CD14-positive monocyte (primary cell): ENCODE data around the gene MARS1. TPM values are rescaled to one million over a fixed set of nuclear protein-coding genes. Genes with fewer than 3 reads are reported as not detected.

ENCODE experiments used
- DNase-seq, 3 donors: peaks; one replicate each; pipeline ENCODE4 v3.0.0-alpha.2; 2011 to 2022
- H2AFZ ChIP-seq: 2 replicates; pipeline ENCODE4 v1.6.0; 2012; ENCODE audit warnings: mild to moderate bottlenecking, low read depth, low read length, inconsistent platforms; ENCODE audit not compliant: insufficient read depth, poor library complexity, severe bottlenecking
- H3K27ac ChIP-seq, 2 donors: 1 replicate in 1 of 2; 2 replicates in 1 of 2; pipeline ENCODE4 v1.5.1; 2012 to 2013; ENCODE audit warnings: low read length in 2 of 2, control low read depth in 1 of 2, inconsistent platforms in 1 of 2, low read depth in 1 of 2, mild to moderate bottlenecking in 1 of 2
- H3K27me3 ChIP-seq, 2 donors: one replicate each; pipeline versions ENCODE4 v1.6.0 to v1.6.1; 2011 to 2013; ENCODE audit warnings: low read length in 2 of 2; ENCODE audit not compliant: control insufficient read depth in 2 of 2, insufficient read depth in 2 of 2
- H3K36me3 ChIP-seq, 2 donors: replicated peaks in 1 of 2; 1 replicate in 1 of 2; 2 replicates in 1 of 2; pipeline versions ENCODE4 v1.5.1 to v1.6.1; 2012 to 2013; ENCODE audit warnings: low read length in 2 of 2, control low read depth in 1 of 2, inconsistent platforms in 1 of 2, mild to moderate bottlenecking in 1 of 2; ENCODE audit not compliant: insufficient read depth in 2 of 2, control insufficient read depth in 1 of 2
- H3K4me1 ChIP-seq, 2 donors: 1 replicate in 1 of 2; 2 replicates in 1 of 2; pipeline versions ENCODE4 v1.5.1 to v1.6.1; 2012 to 2013; ENCODE audit warnings: low read length in 2 of 2, control low read depth in 1 of 2, inconsistent platforms in 1 of 2, mild to moderate bottlenecking in 1 of 2, moderate library complexity in 1 of 2; ENCODE audit not compliant: insufficient read depth in 2 of 2, control insufficient read depth in 1 of 2
- H3K4me2 ChIP-seq: replicated peaks from 2 replicates; pipeline ENCODE3; 2012; ENCODE audit warnings: low read length, moderate library complexity, mild to moderate bottlenecking; ENCODE audit not compliant: poor library complexity, severe bottlenecking; ENCODE audit errors: extremely low read depth
- H3K4me3 ChIP-seq, 3 experiments: fragments of 200-600 bp in 1 of 3; sonication (generic) in 1 of 3; replicated peaks in 1 of 3; 1 replicate in 2 of 3; 2 replicates in 1 of 3; pipeline ENCODE4 v1.5.1; 2011 to 2013; ENCODE audit warnings: low read length in 3 of 3, mild to moderate bottlenecking in 3 of 3, control low read depth in 2 of 3, low read depth in 2 of 3, inconsistent platforms in 1 of 3, moderate library complexity in 1 of 3
- H3K79me2 ChIP-seq: 2 replicates; pipeline ENCODE4 v1.6.0; 2012; ENCODE audit warnings: mild to moderate bottlenecking, control low read depth, inconsistent platforms, low read length, moderate library complexity; ENCODE audit not compliant: insufficient read depth
- H3K9ac ChIP-seq: 2 replicates; pipeline ENCODE4 v1.6.0; 2017; ENCODE audit warnings: low read length, mild to moderate bottlenecking; ENCODE audit not compliant: insufficient read depth, poor library complexity, severe bottlenecking
- H3K9me3 ChIP-seq, 2 donors: replicated peaks in 1 of 2; 1 replicate in 1 of 2; 2 replicates in 1 of 2; pipeline versions ENCODE4 v1.5.1 to v1.6.1; 2012 to 2013; ENCODE audit warnings: low read length in 2 of 2, control low read depth in 1 of 2; ENCODE audit not compliant: control insufficient read depth in 1 of 2, insufficient read depth in 1 of 2
- H4K20me1 ChIP-seq: 2 replicates; pipeline ENCODE4 v1.6.0; 2012; ENCODE audit warnings: mild to moderate bottlenecking, low read length, control low read depth, moderate library complexity; ENCODE audit not compliant: insufficient read depth
- H3K27ac Mint-ChIP-seq, 7 donors: one replicate each; pipeline ENCODE4 v1.8.0; 2020; ENCODE audit warnings: mild to moderate bottlenecking in 7 of 7, mixed read lengths in 7 of 7, moderate library complexity in 6 of 7, inconsistent platforms in 2 of 7
- H3K27me3 Mint-ChIP-seq, 3 donors: one replicate each; pipeline ENCODE4 v1.8.0; 2021 to 2022; ENCODE audit warnings: low read depth in 3 of 3, mild to moderate bottlenecking in 3 of 3, mixed read lengths in 3 of 3, moderate library complexity in 3 of 3, inconsistent platforms in 1 of 3
- H3K36me3 Mint-ChIP-seq, 2 donors: one replicate each; pipeline ENCODE4 v1.8.0; 2020; ENCODE audit warnings: mixed read lengths in 2 of 2, inconsistent platforms in 1 of 2, mild to moderate bottlenecking in 1 of 2
- H3K4me1 Mint-ChIP-seq: one replicate; pipeline ENCODE4 v1.8.0; 2020; ENCODE audit warnings: mild to moderate bottlenecking, mixed read lengths
- H3K4me3 Mint-ChIP-seq, 2 donors: one replicate each; pipeline ENCODE4 v1.8.0; 2020; ENCODE audit warnings: mild to moderate bottlenecking in 2 of 2, mixed read lengths in 2 of 2, moderate library complexity in 1 of 2
- H3K9me3 Mint-ChIP-seq, 7 donors: one replicate each; pipeline ENCODE4 v1.8.0; 2020 to 2022; ENCODE audit warnings: mixed read lengths in 7 of 7, mild to moderate bottlenecking in 6 of 7, moderate library complexity in 6 of 7, inconsistent platforms in 2 of 7
- WGBS: methylation state at CpG from one replicate; pipeline ENCODE4 v1.1.5; 2013; ENCODE audit warnings: missing lambda C conversion rate; ENCODE audit not compliant: insufficient coverage; 5-methylcytosine and 5-hydroxymethylcytosine counted together
- intact Hi-C, 2 donors: fragments of 100-400 bp; cut with micrococcal nuclease; formaldehyde crosslinking; loops; one replicate each; pipeline versions ENCODE4 v1.15.0 to v1.15.1; 2023
- polyA plus RNA-seq, 3 donors: library from polyadenylated mRNA; depleted of rRNA in 1 of 3; unstranded in 2 of 3; stranded (reverse) in 1 of 3; fragments of 300-500 nt in 2 of 3; fragments of >200 nt in 1 of 3; fragmentation: Illumina TruSeq in 2 of 3; gene quantifications; 1 replicate in 2 of 3; 2 replicates in 1 of 3; pipeline ENCODE4 v1.2.3, GENCODE V29; 2012 to 2021
- TF ChIP-seq, protein P1 (sequence below): fragments of 200-600 bp; IDR thresholded peaks from one replicate; pipeline ENCODE4 v1.8.0; 2022; ENCODE audit warnings: antibody characterized with exemption, mild to moderate bottlenecking

The MARS1 gene
- polyA plus RNA-seq, 3 donors = 63.5 to 164 (median 79.8) TPM

- no peaks in the 10 kb centered on the region for H3K9me3 ChIP-seq
- no peak overlapping the region for H3K9ac ChIP-seq
- H3K4me1 ChIP-seq = peaks cover 16 to 21% of the 10 kb centered on the region in 2 donors
- WGBS = 96% methylated on average over 13 of the region's 27 CpGs
- no peak for DNase-seq
- peak overlapping the region in 1 of 3 experiments; percentile 91 for H3K4me3 ChIP-seq
- Mint-ChIP-seq H3K27me3 (no peaks in the 10 kb centered on the region), H3K27ac (peak overlapping the region; percentile 42 to 95 (median 91)), H3K36me3 (peaks cover 32 to 42% of the 10 kb centered on the region in 2 donors), H3K4me3 (peak overlapping the region in 1 of 2 donors; percentile 86), H3K4me1 (peaks cover 24% of the 10 kb centered on the region), H3K9me3 (no peaks in the 10 kb centered on the region)
- peak overlapping the region in 1 of 2 donors; percentile 92 for H3K27ac ChIP-seq
- intact Hi-C loops = loop anchor here in 1 of 2 donors (5.0 kb wide), 1 partner anchor 35 kb away; the partner anchor contains the start of genes DDIT3 and MBD6
- peak overlapping the region; percentile 96 for H3K4me2 ChIP-seq
- no peaks in the 10 kb centered on the region for H3K27me3 ChIP-seq
- H4K20me1 ChIP-seq = peaks cover 5% of the 10 kb centered on the region
- TF ChIP-seq, protein P1, sequence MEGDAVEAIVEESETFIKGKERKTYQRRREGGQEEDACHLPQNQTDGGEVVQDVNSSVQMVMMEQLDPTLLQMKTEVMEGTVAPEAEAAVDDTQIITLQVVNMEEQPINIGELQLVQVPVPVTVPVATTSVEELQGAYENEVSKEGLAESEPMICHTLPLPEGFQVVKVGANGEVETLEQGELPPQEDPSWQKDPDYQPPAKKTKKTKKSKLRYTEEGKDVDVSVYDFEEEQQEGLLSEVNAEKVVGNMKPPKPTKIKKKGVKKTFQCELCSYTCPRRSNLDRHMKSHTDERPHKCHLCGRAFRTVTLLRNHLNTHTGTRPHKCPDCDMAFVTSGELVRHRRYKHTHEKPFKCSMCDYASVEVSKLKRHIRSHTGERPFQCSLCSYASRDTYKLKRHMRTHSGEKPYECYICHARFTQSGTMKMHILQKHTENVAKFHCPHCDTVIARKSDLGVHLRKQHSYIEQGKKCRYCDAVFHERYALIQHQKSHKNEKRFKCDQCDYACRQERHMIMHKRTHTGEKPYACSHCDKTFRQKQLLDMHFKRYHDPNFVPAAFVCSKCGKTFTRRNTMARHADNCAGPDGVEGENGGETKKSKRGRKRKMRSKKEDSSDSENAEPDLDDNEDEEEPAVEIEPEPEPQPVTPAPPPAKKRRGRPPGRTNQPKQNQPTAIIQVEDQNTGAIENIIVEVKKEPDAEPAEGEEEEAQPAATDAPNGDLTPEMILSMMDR = no peak
- H2AFZ ChIP-seq = peak overlapping the region; percentile 85
- peaks cover 27 to 31% of the 10 kb centered on the region in 2 donors for H3K36me3 ChIP-seq
- peaks cover 16% of the 10 kb centered on the region for H3K79me2 ChIP-seq
Measured at GRCh38 chr12:57487055-57487596, 742 bp upstream of the MARS1 start.

DNA sequence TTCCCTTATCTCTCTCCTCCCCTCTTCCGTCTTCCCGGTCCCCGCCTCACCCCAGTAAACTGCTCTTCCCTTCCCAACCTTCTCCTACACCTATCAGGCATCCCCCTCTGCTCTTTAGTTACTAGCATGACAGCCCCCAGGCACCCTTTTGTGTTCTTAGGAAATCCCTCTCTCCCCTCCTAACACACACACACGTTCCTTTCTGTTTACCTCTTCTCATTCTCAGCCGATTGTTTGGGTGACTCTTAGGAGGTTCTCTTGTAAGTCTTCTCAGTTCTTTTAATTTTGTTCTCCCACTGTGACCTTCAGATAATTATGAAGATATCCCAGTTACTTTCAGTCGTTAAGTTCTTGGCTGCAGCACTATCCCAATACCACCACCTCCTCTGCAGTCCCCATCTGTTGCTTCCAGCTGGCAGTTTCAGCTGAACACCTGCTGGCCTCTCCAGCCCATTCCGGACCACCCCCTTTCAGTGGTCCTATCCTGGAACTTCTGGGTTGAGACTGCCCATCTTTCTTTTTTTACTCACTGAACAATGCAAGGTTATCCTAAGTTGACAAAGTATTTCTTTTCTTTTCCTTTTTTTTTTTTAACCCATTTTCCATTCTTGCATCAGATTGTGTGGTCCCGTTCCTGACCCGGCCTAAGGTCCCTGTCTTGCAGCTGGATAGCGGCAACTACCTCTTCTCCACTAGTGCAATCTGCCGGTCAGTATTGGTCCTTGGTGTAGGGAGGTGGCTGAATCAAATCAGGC, 711 bp downstream of the MARS1 start:
- Mint-ChIP-seq H3K27me3 (no peaks in the 10 kb centered on the region), H3K27ac (peak overlapping the region; percentile 83 to 97 (median 92)), H3K36me3 (peaks cover 37 to 47% of the 10 kb centered on the region in 2 donors), H3K9me3 (no peaks in the 10 kb centered on the region), H3K4me1 (peaks cover 21% of the 10 kb centered on the region), H3K4me3 (peak overlapping the region; percentile 86 to 93)
- peaks cover 16% of the 10 kb centered on the region for H3K79me2 ChIP-seq
- peak overlapping the region; percentile 96 for H3K4me2 ChIP-seq
- H3K9me3 ChIP-seq = no peaks in the 10 kb centered on the region
- TF ChIP-seq, protein P1 = no peak
- no peaks in the 10 kb centered on the region for H3K27me3 ChIP-seq
- H3K4me1 ChIP-seq = peaks cover 16 to 21% of the 10 kb centered on the region in 2 donors
- no peak for DNase-seq
- peak overlapping the region; percentile 85 for H2AFZ ChIP-seq
- H4K20me1 ChIP-seq = peaks cover 11% of the 10 kb centered on the region
- H3K36me3 ChIP-seq = peaks cover 35 to 40% of the 10 kb centered on the region in 2 donors
- H3K4me3 ChIP-seq = peak overlapping the region; percentile 79 to 92 (median 91)
- WGBS = 3% methylated on average over 5 of the region's 11 CpGs
- intact Hi-C loops = loop anchor here in 1 of 2 donors (5.0 kb wide), 1 partner anchor 34 kb away; the partner anchor contains the start of genes DDIT3 and MBD6
- peak overlapping the region; percentile 88 to 92 for H3K27ac ChIP-seq
- H3K9ac ChIP-seq = peak overlapping the region; percentile 79
